ENCODE results near the gene PRRC2B.
"Not testable (repeated sequence)": the region's sequence is repeated elsewhere in the genome, so short reads cannot be mapped to it uniquely, and the experiment has no call there.

PRRC2B gene

DNA sequence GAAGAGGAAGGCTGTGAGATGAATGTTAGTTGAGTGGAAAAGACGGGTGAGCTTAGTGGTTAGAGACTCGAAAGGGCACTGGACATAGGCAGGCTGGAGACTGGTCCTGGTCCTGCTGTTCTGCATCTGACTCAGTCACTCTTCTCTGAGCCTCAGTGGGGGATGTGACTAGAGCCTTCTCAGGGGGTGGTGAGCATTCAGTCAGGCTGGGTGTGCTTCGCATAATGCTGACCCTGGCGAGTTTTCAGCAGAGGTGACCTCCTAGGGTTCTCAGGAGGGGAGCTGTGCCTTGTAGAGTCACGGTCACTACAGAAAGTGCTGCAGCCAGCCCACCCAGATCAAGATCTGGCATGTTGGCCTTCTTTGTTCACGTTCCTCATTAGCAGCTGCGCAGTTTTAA, 44.3 kb downstream of the PRRC2B start:
- DNase-seq = no peak

DNA sequence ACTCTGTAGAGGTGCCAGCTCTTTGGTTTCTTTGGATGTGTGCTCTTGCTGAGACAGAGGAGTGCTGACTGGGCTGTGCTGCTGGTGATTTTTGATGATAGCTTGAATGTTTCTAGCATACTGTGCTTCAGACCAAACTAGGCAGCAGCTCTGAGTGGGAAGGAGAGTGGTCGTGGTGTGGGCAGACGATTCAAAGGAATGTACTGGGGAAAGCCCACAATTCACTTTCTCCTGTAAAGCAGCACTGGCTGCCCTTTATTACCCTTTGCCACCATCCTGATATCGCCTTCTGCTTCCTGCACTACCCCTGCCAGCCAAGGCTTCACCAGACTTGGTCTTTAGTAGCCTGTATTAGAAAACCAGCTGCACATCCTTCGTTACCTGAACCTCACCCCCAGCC, 45.3 kb downstream of the PRRC2B start:
- no peak for DNase-seq

DNA sequence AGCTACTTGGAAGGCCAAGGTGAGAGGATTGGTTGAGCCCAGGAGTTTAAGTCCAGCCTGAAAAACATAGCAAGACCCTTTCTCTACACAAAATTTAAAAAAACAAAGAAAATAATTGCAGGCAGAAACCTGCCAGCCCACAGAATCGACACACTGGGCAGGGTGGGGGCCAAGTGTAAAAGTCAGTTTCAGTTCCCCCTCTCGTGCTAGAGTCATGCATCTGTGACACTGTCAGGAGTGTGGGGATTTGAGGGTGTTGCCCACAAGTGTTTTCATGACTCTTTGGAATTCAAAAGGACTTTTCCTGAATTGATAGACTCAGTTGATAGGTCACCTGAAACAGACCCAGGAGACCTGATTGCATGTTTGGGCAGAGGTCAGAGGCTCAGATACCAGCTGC, 47.6 kb downstream of the PRRC2B start:
- no peak for DNase-seq

DNA sequence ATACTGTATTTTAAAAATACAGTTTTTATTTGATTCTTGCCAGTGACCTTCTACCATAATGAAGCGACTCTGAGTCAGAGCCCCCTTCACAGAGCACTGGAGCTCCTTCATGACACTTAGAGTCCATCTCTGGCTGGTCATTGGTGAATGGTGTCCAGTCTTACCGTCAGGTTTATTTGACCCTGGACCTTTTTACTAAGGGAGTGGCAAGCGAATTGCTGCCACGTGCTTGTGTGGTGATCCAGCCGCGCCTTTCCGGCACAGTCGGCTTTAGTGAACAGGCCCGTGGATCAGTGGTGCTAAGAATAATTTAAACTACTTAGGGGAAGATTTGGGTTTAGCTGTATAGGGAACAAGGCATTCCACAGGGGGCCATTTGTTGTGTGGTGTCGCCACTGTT, 48.5 kb downstream of the PRRC2B start:
- DNase-seq = no peak

DNA sequence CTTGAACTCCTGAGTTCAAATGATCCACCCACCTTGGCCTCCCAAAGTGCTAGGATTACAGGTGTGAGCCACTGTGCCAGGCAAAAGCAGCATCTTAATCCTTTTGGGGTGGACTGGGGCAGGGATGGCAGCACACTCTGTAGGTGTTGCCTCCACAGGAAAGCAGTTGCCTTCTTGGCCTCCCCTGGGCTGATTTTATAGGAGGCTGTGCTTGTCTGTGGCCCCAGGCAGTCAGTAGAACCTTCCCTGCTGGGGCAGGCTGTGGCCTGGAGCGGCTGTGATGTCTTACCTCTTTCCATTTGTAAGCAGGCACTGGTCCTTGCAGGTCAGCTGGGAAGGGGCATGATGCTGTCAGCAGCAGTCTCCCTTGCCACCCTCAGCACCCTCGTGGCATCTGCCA, 49.8 kb downstream of the PRRC2B start:
- DNase-seq = no peak

DNA sequence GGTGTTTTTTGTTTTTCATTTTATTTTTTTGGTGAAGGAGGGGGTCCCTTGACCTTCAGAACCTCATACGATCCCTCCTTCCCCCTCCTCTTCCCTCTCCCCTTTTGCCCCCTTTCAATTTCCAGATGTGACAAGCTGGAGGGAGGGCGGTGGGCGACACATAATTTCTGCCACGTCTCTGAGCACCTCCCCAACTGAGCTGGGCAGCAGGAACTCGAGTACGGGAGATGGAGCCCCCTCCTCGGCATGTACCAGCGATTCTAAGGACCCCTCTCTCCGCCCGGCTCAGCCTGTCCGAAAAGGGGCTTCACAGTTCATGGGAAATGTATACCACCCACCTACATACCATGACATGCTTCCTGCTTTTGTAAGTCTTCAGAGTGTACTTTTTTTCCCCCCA, 52.4 kb downstream of the PRRC2B start:
- DNase-seq = no peak

DNA sequence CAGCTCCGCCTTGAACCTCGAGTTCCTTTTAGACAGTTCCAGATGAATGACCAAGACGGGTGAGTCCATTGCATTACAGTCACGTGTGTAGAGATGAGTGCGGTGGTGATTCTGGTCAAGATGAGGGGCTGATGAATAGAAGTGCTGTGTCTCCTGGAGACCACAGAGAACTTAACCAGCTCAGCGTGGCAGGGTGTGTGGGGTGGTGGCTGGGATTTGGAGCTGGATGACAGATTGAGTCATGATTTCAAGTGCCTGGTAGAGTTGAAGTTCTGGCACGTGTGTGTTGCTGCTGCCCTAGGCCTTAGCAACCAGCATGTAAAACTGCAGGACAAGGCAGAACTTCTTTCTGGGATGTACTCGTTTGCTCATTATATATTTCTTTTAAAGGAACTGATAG, 53.3 kb downstream of the PRRC2B start:
- no peak for DNase-seq

DNA sequence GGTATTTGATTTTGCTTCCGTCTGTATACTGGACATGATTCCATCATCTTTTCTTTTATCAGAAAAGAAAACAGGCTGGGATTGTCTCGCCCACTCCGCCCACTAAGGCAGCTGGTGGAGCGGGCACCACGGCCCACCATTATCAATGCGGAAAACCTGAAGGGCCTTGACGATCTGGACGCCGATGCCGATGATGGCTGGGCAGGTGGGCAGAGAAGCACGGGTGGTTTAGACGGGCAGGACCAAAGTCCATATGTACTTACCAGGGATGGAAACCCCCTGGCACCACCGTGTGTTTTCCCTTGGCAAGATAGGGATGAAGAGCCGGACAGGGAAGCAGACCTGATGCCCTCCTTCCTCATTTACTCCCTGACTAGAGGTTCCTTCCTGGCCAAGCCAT, 53.7 kb downstream of the PRRC2B start:
- no peak for DNase-seq

DNA sequence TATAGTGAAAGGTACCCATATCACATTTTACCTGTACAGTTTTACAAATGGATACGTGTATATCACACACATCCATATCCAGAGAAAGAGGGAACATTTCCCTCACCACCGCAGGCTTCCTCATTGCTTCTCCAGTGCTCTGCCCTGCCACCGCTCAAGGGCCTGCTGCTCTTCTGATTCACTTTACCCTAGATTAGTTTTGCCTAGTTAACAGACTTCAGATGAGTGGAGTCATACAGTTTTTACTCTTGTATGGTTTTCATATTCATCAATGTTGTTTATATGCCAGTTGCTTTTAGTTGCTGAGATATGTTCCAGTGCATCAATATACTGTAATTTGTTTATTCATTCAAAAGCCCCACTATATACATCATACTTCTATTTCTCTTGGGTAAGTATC, 54.9 kb downstream of the PRRC2B start:
- no peak for DNase-seq

DNA sequence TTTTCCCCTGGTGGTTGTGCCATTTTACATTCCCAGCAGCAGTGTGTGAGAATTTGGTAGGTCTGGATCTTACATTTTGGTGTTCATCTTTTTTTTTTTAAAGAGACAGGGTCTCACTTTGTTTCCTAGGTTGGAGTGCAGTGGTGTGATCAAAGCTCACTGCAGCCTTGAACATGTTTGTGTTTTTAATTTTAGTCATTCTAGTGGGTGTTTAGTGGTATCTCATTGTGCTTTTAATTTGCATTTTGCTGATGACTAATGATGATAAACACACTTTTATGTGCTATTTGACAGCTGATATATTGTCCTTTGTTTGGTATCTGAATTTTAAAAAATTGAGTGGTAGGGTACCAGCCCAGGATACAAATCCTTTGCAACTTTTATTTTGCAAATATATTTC, 55.4 kb downstream of the PRRC2B start:
- DNase-seq = no peak

DNA sequence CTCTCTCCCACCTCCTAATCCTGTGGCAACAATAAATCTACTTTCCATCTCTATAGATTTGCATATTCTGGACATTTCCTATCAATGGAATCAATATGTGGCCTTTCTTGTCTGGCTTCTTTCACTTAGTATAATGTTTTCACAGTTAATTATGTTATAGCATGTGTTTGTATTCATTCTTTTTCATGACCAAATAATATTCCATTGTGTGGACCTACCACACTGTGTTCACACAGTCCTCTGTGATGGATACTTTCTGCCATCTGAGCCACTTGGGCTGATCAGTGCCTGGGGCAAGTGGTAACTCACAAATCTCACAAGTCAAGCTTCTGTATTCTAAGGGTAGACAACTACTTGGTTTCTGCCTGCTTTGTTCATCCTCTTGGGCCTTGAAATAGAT, 60.1 kb downstream of the PRRC2B start:
- no peak for DNase-seq

DNA sequence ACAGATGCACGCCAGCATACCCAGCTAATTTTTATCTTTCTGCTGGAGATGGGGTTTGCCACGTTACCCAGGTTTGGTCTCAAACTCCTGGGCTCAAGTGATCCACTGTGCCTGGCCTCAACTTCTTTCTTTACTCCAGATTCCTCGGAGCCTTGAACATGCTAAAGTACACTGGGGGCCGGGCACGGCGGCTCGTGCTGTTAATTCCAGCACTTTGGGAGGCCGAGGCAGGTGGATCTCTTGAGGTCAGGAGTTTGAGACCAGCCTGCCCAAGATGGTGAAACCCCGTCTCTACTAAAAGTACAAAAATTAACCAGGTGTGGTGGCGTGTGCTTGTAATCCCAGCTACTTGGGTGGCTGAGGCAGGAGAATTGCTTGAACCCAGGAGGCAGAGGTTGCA, 61.8 kb downstream of the PRRC2B start:
- not testable (repeated sequence) for DNase-seq

DNA sequence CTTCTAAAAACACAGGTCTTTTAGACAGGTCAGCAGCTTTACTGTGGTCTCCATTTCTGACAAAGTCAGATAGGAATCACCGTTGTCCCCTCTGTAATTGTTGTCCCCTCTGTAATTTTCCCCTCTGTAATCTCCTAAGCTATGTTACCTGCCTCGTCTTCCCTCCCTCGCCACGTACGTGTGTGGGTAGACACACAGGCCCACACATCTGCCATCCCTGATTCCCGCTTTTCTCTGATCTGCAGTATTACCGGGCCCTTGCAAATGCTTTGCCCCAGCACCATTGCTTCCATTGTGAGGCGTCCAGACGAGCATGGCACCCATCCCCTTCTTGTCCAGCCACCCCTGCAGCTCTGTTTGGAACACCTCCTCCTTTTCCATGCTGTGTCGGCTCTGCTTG, 63.9 kb downstream of the PRRC2B start:
- DNase-seq = no peak

DNA sequence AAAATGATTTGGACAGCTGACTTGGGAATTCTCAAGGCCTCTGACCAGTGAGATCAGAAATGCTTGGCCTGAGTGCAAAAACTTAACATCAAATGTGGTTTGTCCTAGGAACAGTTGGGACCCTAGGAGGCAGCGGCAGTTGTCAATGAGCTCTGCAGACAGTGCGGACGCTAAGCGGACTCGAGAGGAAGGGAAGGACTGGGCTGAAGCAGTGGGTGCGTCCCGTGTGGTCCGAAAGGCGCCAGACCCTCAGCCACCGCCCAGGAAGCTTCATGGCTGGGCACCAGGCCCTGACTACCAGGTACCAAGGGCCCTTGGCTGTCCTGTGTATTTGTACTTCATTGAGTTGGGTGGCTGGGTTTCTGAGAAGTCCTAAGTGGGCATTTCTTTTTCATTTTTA, 65.2 kb downstream of the PRRC2B start:
- DNase-seq = no peak

DNA sequence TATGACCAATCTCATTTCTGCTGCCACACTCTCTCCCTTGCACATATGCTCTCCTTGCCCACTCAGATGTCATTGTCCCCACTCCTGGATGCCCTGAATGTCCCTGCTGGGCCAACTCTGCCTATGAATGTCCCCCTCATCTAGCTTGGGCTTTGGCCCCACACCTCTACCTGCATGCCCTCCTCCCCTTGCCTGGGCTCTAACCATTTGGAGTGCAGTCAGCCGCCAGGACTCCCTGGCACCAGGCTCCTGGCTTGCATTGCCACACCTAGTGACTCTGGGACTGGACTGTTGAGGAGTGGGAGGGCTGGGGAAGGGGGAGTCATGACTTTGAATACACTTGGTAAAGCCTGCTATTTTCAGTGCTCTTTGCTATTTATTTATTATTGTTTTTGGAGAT, 67.3 kb downstream of the PRRC2B start:
- no peak for DNase-seq

DNA sequence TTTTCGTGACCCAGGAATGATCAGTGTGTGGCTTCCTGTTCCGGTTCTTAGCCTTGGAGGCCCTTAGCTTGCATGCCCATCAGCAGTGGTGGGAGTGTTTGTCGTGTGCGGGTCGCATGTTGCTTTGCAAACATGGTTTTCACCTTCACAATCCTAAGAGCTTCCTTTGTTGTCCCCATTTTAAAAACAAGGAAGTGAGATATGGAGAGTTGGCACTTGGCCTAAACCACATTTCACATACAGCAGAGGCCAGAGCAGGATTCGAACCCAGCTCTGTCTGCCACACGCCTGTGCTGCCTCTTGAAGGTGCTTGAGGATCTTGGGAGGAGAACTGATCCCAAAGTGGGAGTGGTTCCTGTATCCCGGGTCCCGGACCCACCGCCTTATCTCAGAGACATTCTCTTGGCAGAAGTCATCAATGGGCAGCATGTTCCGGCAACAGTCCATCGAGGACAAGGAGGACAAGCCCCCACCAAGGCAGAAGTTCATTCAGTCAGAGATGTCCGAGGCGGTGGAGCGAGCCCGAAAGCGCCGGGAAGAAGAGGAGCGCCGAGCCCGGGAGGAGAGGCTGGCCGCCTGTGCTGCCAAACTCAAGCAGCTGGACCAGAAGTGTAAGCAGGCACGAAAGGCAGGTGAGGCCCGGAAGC, 70.6 kb downstream of the PRRC2B start:
- no peak for DNase-seq

DNA sequence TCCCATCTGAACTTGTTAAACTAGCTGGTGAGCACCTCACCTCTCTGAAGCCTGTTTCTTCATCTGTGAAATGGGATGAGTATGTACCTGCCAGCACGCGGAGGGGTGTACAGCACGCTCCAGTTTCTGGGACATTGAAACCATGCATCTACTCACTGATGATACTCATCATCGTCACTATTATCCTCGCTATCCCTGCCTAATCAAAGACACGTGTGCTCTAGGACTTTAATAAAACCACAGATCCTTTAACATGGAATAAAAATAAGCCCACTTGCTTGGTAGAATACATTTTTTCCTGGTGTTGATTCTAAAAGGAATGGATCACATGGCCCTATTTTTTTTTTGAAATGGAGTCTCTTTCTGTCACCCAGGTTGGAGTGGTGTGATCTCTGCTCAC, 71.5 kb downstream of the PRRC2B start:
- DNase-seq = no peak

DNA sequence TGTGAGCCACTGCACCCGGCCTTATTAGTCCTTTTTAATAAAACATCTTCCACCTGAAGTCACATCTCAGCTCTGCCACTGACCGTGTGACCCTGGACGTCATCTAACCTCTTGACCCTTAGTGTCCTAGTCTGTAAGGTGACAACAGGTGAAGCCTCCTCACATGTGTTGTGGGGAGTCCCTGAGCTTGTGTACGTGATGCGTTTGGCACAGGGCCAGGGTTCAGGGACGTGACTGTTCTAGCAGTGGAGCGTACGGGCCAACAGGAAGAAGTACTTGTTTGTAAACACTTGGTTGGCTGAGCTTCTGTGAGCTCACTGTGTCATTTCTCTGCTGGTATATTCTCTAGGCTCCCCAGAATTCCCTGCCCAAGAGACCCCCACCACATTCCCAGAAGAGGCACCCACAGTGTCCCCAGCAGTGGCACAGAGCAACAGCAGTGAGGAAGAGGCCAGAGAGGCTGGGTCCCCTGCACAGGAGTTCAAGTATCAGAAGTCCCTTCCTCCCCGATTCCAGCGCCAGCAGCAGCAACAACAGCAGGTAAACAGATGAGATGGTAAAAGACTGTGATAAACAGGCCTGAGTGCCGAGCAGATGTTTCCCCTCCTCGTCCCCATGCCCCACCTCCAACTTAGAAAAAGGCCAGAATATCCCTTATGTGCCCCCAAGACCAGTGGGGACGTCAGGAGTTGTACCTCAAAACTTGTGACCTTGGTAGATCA, 73.5 kb downstream of the PRRC2B start:
- DNase-seq = no peak

DNA sequence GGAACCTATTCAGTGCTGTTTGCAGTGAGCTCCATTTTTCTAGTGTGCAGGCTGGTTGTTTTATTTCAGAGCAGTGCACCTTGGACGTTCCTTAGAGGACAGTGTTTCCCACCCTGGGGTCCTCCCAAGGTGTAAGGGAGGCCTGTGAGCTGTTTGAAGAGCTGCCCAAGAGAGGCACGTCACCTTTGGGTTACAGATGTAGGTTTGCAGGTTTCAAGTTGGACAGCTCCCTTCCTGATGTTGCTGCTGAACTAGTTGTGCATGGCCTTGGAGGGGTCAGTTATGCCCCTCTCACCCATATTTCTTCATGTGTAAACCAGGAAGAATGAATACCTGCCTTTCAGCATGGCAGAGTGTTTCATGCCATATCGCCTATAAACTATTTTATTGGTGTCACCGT, 74.1 kb downstream of the PRRC2B start:
- no peak for DNase-seq

DNA sequence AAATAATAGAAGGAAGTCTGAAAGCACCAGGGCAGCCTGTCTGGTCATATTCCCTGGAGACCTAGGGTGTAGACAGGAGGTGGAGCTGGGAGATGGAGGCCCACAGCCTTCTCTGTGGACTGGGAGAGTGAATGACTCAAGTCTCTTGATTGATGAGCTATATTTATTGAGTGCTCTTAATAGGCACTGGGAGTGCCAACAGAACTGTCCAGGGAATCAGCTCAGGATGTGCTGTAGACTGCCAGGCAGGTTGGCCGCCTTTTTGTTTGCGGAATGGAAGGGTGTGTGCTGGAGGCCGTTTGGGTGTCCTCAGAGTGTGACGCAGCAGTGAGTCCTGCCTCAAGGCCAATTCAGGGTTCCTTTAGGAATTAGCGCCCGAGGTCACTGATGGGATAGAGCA, 75.5 kb downstream of the PRRC2B start:
- no peak for DNase-seq

DNA sequence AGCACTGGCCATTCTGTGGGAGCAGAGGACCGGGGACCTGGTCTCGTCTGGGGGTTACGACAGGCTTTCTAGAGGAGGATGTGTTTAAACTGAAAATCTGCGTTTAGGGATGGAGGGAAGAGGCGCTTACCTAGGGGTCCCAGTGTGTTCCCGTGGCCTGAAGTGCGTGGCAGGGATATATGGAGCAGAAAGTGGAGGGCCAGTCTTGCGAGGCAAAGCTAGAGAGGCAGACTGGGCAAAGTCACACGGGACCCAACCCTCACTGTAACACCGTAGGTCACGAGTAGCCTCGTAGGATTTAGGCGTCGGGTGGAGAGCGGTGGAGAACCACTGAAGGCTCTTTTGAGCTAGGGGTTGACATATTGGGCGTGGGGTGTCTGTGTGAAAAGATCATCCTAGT, 76.1 kb downstream of the PRRC2B start:
- no peak for DNase-seq

DNA sequence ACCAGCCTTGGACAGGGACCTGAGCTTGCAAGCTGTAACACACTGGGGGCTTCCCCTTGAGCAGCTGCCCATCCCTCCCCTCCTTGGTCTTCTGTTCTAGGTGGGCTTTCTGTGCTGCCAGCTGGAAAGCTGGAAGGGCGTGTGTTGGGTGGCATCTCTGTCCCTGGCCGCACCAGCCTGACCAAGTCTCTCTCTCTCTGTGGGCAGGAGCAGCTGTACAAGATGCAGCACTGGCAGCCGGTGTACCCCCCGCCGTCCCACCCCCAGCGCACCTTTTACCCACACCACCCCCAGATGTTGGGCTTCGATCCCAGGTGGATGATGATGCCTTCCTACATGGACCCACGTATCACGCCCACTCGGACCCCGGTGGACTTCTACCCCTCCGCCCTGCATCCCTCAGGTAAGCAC, 76.7 kb downstream of the PRRC2B start:
- DNase-seq = no peak

DNA sequence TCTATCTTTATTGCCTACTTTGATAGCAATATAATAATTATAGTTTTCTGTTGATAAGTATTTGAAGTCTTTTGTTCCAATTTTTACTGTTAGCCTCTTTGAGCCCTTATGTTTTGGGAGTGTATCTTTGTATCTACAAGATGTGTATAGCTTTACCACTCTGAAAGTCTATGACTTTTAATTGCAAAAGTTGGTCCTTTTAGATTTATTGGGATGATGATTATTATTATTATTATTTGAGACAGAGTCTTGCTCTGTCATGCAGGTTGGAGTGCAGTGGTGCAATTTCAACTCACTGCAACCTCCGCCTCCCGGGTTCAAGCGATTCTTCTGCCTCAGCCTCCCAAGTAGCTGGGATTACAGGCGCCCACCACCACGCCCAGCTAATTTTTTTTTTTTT, 78.2 kb downstream of the PRRC2B start:
- not testable (repeated sequence) for DNase-seq

DNA sequence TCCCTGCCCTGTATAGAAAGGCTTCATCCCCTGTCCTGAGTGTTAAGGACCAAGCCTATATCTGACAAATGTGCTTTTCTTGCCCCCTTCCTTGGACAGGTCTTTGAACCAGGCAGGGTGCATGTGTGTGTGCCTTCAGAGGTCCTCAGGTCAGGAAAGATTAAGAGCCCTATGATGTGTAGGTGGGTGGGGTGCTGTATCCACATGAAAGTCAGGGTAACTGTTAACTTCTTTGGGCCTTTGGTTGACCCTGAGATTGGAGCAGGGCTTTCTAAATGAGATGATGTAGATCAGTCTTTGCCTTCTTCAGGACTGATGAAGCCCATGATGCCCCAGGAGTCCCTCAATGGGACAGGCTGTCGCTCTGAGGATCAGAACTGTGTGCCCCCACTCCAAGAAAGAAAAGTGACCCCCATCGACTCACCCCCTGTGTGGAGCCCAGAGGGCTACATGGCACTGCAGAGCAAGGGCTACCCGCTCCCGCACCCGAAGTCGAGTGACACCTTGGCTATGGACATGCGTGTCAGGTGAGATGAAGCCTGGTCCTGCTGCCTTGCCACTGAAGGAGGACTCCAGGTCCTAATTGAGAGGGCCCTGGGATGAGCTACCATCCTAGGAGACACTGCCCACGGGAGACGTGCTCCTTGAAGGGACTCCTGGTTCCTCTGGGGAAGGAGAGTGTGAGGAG, 79.5 kb downstream of the PRRC2B start:
- DNase-seq = no peak

DNA sequence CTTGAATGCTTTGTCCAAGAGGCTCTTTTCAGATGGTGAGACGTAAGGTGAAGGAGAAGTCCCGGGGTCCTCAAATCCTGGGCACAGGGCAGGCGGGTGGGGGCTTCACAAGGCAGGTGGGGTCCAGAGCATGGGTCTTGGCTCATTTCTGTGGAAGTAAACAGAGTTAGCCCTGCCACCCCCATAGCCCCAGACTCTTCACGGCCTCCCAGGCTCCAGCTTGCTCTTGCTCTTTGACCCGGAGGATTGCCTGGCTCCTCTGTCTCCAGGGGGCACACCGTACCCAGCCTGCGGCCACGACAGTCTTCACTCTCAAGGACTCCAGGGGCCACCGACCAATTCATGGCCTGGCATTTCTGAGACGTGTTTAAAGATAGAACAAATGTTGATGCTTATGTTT, 80.0 kb downstream of the PRRC2B start:
- no peak for DNase-seq

Data from NCI-H2171 (cell line).